ENCODE measurements around the gene PPIP5K2. TPM values are rescaled to one million over a fixed set of nuclear protein-coding genes. Genes with fewer than 3 reads are reported as not detected.

The PPIP5K2 gene
- total RNA-seq, 1 donor from 2014 or later = 76.1 TPM

GRCh38 chr5:103119070-103119764, 884 bp upstream of the PPIP5K2 start:
- CTCF ChIA-PET = interaction anchor here (1.9 kb wide), 1 partner anchor 20 kb away, joined by 5 read pairs; no protein-coding TSS in a partner anchor
- no peaks in the 10 kb centered on the region for H3K9me3 Mint-ChIP-seq
- no peak for ATAC-seq (ENCODE audit: low read depth)
- peaks cover 37% of the 10 kb centered on the region for H3K4me1 Mint-ChIP-seq
- H3K27me3 Mint-ChIP-seq = no peaks in the 10 kb centered on the region
- peak overlapping the region; percentile 99 for H3K27ac Mint-ChIP-seq
- no peak for TF ChIP-seq CTCF (IDR thresholded peaks at IDR 0.05)
- intact Hi-C loops (cut with micrococcal nuclease) = loop anchor here (10.0 kb wide), 1 partner anchor 824 kb away; the partner anchor contains the start of gene SLCO4C1
- POLR2A ChIA-PET = interaction anchor here (0.7 to 2.0 kb wide), 5 partner anchors 10 to 363 kb away, joined by 3 to 41 read pairs (median 5); partner anchors contain the start of gene MACIR
- peak overlapping the region; percentile 98 for H3K4me3 Mint-ChIP-seq
- peaks cover 18% of the 10 kb centered on the region for H3K36me3 Mint-ChIP-seq (ENCODE audit: low read depth)
- no peak for DNase-seq

GRCh38 chr5:103120607-103121200, 603 bp downstream of the PPIP5K2 start:
- CTCF ChIA-PET = interaction anchor here (1.9 kb wide), 1 partner anchor 19 kb away, joined by 5 read pairs; no protein-coding TSS in a partner anchor
- DNase-seq (no peak), ATAC-seq (ENCODE audit: low read depth) (peak; percentile 1)
- no peaks in the 10 kb centered on the region for H3K9me3 Mint-ChIP-seq
- peak overlapping the region; percentile 98 for H3K4me3 Mint-ChIP-seq
- peaks cover 14% of the 10 kb centered on the region for H3K36me3 Mint-ChIP-seq (ENCODE audit: low read depth)
- POLR2A ChIA-PET = interaction anchor here (0.5 to 2.0 kb wide), 8 partner anchors 9 to 366 kb away, joined by 3 to 41 read pairs (median 4); partner anchors contain the start of genes MACIR and PAM
- H3K27me3 Mint-ChIP-seq = no peaks in the 10 kb centered on the region
- H3K4me1 Mint-ChIP-seq = peaks cover 35% of the 10 kb centered on the region
- TF ChIP-seq CTCF (IDR thresholded peaks at IDR 0.05) = no peak
- intact Hi-C loops (cut with micrococcal nuclease) = loop anchor here (1.0 kb wide), 2 partner anchors 138 to 365 kb away; partner anchors contain the start of genes MACIR and PAM
- peak overlapping the region; percentile 99 for H3K27ac Mint-ChIP-seq

GRCh38 chr5:103122242-103122641, 2.1 kb downstream of the PPIP5K2 start:
- peak overlapping the region; percentile 98 for H3K4me3 Mint-ChIP-seq
- ATAC-seq (ENCODE audit: low read depth) (no peak), DNase-seq (no peak)
- peaks cover 35% of the 10 kb centered on the region for H3K4me1 Mint-ChIP-seq
- H3K27ac Mint-ChIP-seq = no peak overlapping the region
- no peaks in the 10 kb centered on the region for H3K9me3 Mint-ChIP-seq
- intact Hi-C loops (cut with micrococcal nuclease) = no loop called here
- no peaks in the 10 kb centered on the region for H3K27me3 Mint-ChIP-seq
- CTCF ChIA-PET = no interaction called here
- POLR2A ChIA-PET = no interaction called here
- TF ChIP-seq CTCF (IDR thresholded peaks at IDR 0.05) = no peak
- H3K36me3 Mint-ChIP-seq (ENCODE audit: low read depth) = peaks cover 16% of the 10 kb centered on the region

- Mint-ChIP-seq H3K4me1 (peaks cover 22% of the 10 kb centered on the region), H3K36me3 (ENCODE audit: low read depth) (peaks cover 16% of the 10 kb centered on the region), H3K4me3 (no peak overlapping the region), H3K27ac (no peak overlapping the region), H3K9me3 (no peaks in the 10 kb centered on the region), H3K27me3 (no peaks in the 10 kb centered on the region)
- intact Hi-C loops (cut with micrococcal nuclease) = no loop called here
- CTCF ChIA-PET = interaction anchor here (1.4 kb wide), 1 partner anchor 12 kb away, joined by 7 read pairs; no protein-coding TSS in a partner anchor
- no peak for ATAC-seq (ENCODE audit: low read depth)
- no peak for TF ChIP-seq CTCF (IDR thresholded peaks at IDR 0.05)
- POLR2A ChIA-PET = no interaction called here
- DNase-seq = no peak
Measured at GRCh38 chr5:103126557-103126956, 6.5 kb downstream of the PPIP5K2 start.

GRCh38 chr5:103127292-103127817, 7.3 kb downstream of the PPIP5K2 start:
- Mint-ChIP-seq H3K9me3 (no peaks in the 10 kb centered on the region), H3K4me3 (no peak overlapping the region), H3K27ac (no peak overlapping the region), H3K27me3 (no peaks in the 10 kb centered on the region), H3K4me1 (peaks cover 15% of the 10 kb centered on the region), H3K36me3 (ENCODE audit: low read depth) (peaks cover 19% of the 10 kb centered on the region)
- CTCF ChIA-PET = interaction anchor here (1.4 kb wide), 1 partner anchor 11 kb away, joined by 7 read pairs; no protein-coding TSS in a partner anchor
- intact Hi-C loops (cut with micrococcal nuclease) = no loop called here
- POLR2A ChIA-PET = no interaction called here
- DNase-seq (no peak), ATAC-seq (ENCODE audit: low read depth) (no peak)
- TF ChIP-seq CTCF (IDR thresholded peaks at IDR 0.05) = no peak
